Endodermal cell (in vitro differentiated cells): ENCODE data around the gene BARHL1. TPM values are rescaled to one million over a fixed set of nuclear protein-coding genes. Genes with fewer than 3 reads are reported as not detected.

Source experiments
- DNase-seq: peaks from one replicate; pipeline ENCODE4 v3.0.0-alpha.2; 2017
- H3K27ac ChIP-seq: 2 replicates; pipeline ENCODE4 v1.5.1; 2013; ENCODE audit warnings: mild to moderate bottlenecking, low read depth, low read length, moderate library complexity
- H3K27me3 ChIP-seq: 2 replicates; pipeline ENCODE4 v1.6.1; 2013; ENCODE audit warnings: mild to moderate bottlenecking, low read length, moderate library complexity; ENCODE audit not compliant: insufficient read depth, control insufficient read depth, poor library complexity, severe bottlenecking
- H3K36me3 ChIP-seq: 2 replicates; pipeline ENCODE4 v1.7.0; 2013; ENCODE audit warnings: mild to moderate bottlenecking, low read length, moderate library complexity; ENCODE audit not compliant: control insufficient read depth, insufficient read depth
- H3K4me1 ChIP-seq: one replicate; pipeline ENCODE4 v1.7.0; 2013; ENCODE audit warnings: low read length; ENCODE audit not compliant: control insufficient read depth, insufficient read depth
- H3K4me3 ChIP-seq: 2 replicates; pipeline ENCODE4 v1.5.1; 2013; ENCODE audit warnings: mild to moderate bottlenecking, low read length, moderate library complexity
- H3K9ac ChIP-seq: 2 replicates; pipeline ENCODE4 v1.6.1; 2013; ENCODE audit warnings: mild to moderate bottlenecking, low read length, moderate library complexity; ENCODE audit not compliant: poor library complexity, severe bottlenecking; ENCODE audit errors: extremely low read depth
- H3K9me3 ChIP-seq: 2 replicates; pipeline ENCODE4 v1.6.1; 2013; ENCODE audit warnings: mild to moderate bottlenecking, low read length, moderate library complexity; ENCODE audit not compliant: control insufficient read depth
- H3K27ac Mint-ChIP-seq: 2 replicates; pipeline ENCODE4 v1.8.0; 2020; ENCODE audit warnings: mixed read lengths
- H3K27me3 Mint-ChIP-seq: 2 replicates; pipeline ENCODE4 v1.8.0; 2021; ENCODE audit warnings: mild to moderate bottlenecking, mixed read lengths; ENCODE audit not compliant: insufficient read depth
- H3K36me3 Mint-ChIP-seq: 2 replicates; pipeline ENCODE4 v1.8.0; 2020; ENCODE audit warnings: low read depth, mixed read lengths
- H3K4me1 Mint-ChIP-seq: 2 replicates; pipeline ENCODE4 v1.8.0; 2020; ENCODE audit warnings: mixed read lengths
- H3K4me3 Mint-ChIP-seq: 2 replicates; pipeline ENCODE4 v1.8.0; 2020; ENCODE audit warnings: mild to moderate bottlenecking, moderate library complexity, mixed read lengths
- H3K9me3 Mint-ChIP-seq: 2 replicates; pipeline ENCODE4 v1.8.0; 2020; ENCODE audit warnings: mild to moderate bottlenecking, mixed read lengths
- WGBS, 2 experiments: methylation state at CpG; one replicate each; pipeline versions ENCODE4 v1.1.5 to v1.1.7; 2013; ENCODE audit warnings: missing lambda C conversion rate in 2 of 2, mixed read lengths in 1 of 2; ENCODE audit not compliant: insufficient coverage in 1 of 2, insufficient read length in 1 of 2; 5-methylcytosine and 5-hydroxymethylcytosine counted together
- total RNA-seq, 2 donors: library from RNA; stranded (reverse); fragmentation: NEBNext Ultra II Directional in 1 of 2; extraction: Animal tissue kit (Norgen Biotek cat#: 25700) in 1 of 2; gene quantifications; 2 replicates in 1 of 2; 3 replicates in 1 of 2; pipeline ENCODE4 v1.2.1, GENCODE V29; 2021
- TF ChIP-seq, protein P1 (sequence below): fragments of 200-600 bp; sonication (generic); conservative IDR thresholded peaks from 2 replicates; pipeline ENCODE4 v1.5.0; 2021; ENCODE audit warnings: antibody characterized with exemption, mild to moderate bottlenecking

Gene BARHL1
- total RNA-seq, 2 donors from 2014 or later: not detected

DNA sequence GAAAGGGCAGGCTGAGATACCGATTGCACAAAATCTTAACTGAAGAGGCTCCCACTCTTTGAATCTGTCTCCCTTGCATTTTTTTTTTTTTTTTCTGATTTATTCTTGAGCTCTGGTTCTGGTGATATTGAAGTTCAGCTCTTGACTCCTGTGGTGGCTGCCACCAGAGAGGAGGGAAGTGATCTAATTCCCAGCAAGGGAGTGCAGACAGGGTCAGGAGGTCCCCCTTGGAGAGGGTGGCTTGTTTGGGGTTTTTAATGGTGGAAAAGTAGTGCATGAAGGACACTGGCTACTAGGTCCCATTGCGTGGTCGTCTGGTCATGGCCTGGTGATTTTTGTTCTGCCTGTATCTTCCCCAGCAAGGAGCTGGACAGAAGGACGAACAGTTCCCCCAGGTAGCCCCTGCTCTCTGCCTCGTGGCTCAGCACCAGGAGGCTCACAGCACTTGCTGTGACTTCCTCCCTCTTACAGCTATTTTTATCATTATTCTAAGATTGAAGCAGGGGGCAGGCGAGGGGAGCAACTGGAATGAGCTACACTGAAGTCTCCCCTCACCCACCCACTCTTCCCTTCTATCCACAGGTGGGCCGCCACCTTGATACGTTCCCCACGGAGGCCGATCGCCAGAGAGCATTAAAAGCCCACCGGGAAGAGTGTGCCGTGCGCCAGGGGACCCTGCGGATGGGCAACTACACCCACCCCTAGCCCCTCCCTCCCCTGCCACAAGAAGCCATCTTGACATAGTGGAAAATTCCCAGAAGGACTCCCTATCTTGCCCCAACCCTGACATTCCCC lies 10.4 kb upstream of the BARHL1 start:
- Histone ChIP-seq H3K36me3 (no peaks in the 10 kb centered on the region), H3K4me1 (no peaks in the 10 kb centered on the region), H3K27me3 (peaks cover 20% of the 10 kb centered on the region), H3K9me3 (no peaks in the 10 kb centered on the region), H3K9ac (no peak overlapping the region), H3K27ac (no peak overlapping the region), H3K4me3 (no peak overlapping the region)
- Mint-ChIP-seq H3K36me3 (no peaks in the 10 kb centered on the region), H3K27ac (no peak overlapping the region), H3K27me3 (peaks cover 28% of the 10 kb centered on the region), H3K4me1 (peaks cover 7% of the 10 kb centered on the region), H3K9me3 (no peaks in the 10 kb centered on the region), H3K4me3 (no peak overlapping the region)
- DNase-seq: no peak
- 93% methylated on average over 13 to 15 of the region's 15 CpGs for WGBS, 2 experiments
- TF ChIP-seq, protein P1, sequence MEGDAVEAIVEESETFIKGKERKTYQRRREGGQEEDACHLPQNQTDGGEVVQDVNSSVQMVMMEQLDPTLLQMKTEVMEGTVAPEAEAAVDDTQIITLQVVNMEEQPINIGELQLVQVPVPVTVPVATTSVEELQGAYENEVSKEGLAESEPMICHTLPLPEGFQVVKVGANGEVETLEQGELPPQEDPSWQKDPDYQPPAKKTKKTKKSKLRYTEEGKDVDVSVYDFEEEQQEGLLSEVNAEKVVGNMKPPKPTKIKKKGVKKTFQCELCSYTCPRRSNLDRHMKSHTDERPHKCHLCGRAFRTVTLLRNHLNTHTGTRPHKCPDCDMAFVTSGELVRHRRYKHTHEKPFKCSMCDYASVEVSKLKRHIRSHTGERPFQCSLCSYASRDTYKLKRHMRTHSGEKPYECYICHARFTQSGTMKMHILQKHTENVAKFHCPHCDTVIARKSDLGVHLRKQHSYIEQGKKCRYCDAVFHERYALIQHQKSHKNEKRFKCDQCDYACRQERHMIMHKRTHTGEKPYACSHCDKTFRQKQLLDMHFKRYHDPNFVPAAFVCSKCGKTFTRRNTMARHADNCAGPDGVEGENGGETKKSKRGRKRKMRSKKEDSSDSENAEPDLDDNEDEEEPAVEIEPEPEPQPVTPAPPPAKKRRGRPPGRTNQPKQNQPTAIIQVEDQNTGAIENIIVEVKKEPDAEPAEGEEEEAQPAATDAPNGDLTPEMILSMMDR: no peak

DNA sequence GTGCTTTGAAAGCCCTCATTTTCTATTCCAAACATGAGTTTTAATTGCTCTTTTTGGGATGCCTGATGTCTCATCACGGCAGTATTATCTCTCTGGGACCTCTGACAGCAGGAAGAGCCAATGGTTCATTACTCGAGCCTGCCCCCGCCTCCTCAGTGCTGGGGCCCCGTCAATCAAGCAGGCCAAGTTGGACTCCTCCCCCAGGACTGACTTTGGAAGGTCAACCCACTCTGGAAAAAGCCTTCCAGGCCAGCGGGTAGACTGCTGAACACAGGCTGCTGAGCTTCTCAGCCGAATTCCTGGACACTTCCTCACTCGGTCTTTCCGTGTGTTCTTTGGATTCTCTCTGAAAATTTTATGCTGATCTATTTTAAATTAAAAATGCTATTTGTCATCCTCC lies 9.5 kb upstream of the BARHL1 start:
- Histone ChIP-seq H3K9ac (no peak overlapping the region), H3K27me3 (peaks cover 29% of the 10 kb centered on the region), H3K9me3 (no peaks in the 10 kb centered on the region), H3K4me1 (no peaks in the 10 kb centered on the region), H3K27ac (no peak overlapping the region), H3K4me3 (no peak overlapping the region), H3K36me3 (no peaks in the 10 kb centered on the region)
- no peaks in the 10 kb centered on the region for H3K9me3 Mint-ChIP-seq
- no peak overlapping the region for H3K27ac Mint-ChIP-seq
- peaks cover 7% of the 10 kb centered on the region for H3K4me1 Mint-ChIP-seq
- TF ChIP-seq, protein P1: no peak
- no peak overlapping the region for H3K4me3 Mint-ChIP-seq
- H3K27me3 Mint-ChIP-seq: peaks cover 37% of the 10 kb centered on the region
- no peak for DNase-seq
- 51 to 59% methylated on average over 4 to 8 of the region's 8 CpGs for WGBS, 2 experiments
- H3K36me3 Mint-ChIP-seq: no peaks in the 10 kb centered on the region

DNA sequence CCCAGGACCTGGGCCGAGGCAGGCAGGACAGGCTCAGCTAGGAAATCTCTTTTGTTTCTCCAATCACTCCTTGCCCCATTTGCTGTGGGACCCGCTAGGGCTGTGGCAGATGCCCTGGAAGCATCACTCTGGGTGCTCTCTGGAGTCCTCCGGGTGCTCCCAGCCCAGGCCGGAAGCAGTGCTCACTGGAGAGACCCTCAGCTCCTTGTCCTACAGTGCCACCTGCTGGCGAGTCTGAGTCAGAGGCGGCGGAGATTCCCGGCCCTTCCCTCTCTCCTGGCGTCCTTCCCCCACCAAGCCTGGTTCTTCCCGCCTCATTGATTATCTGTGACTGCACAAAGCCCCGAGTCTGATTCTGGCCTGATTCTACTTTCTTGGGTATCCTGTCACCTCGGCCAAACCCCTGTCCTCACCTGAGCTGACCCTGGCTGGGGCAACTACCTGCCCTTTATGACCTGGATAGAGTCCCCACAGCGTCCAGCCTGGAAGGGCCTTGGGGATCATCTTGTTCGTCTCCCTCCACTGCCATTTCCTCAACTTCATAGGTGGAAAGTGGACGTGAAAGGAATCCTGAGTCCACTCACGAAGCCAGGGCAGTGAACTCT lies 7.3 kb upstream of the BARHL1 start:
- H3K9ac ChIP-seq: no peak overlapping the region
- Mint-ChIP-seq H3K27ac (no peak overlapping the region), H3K4me3 (no peak overlapping the region), H3K4me1 (peaks cover 7% of the 10 kb centered on the region), H3K9me3 (no peaks in the 10 kb centered on the region), H3K36me3 (no peaks in the 10 kb centered on the region), H3K27me3 (peaks cover 59% of the 10 kb centered on the region)
- H3K4me1 ChIP-seq: no peaks in the 10 kb centered on the region
- 14 to 26% methylated on average over 8 to 16 of the region's 16 CpGs for WGBS, 2 experiments
- DNase-seq: peak; percentile 95
- TF ChIP-seq, protein P1: peak; percentile 95
- H3K27ac ChIP-seq: no peak overlapping the region
- no peak overlapping the region for H3K4me3 ChIP-seq
- H3K9me3 ChIP-seq: no peaks in the 10 kb centered on the region
- H3K27me3 ChIP-seq: peaks cover 51% of the 10 kb centered on the region
- no peaks in the 10 kb centered on the region for H3K36me3 ChIP-seq
